Breast epithelium (tissue), 3 donors: ENCODE measurements around the gene ZNF385A.

Source experiments
- POLR2AphosphoS5 ChIP-seq, 3 donors: sonication (generic); formaldehyde crosslinking; IDR thresholded peaks; one replicate each; pipeline ENCODE4 v1.6.1; 2017; ENCODE audit warnings: antibody characterized with exemption in 3 of 3
- TF ChIP-seq, protein P1 (sequence below), 3 donors: fragments of 450-650 bp; IDR thresholded peaks; one replicate each; pipeline ENCODE4 v1.5.1; 2016 to 2017; ENCODE audit warnings: antibody characterized with exemption in 3 of 3, mild to moderate bottlenecking in 3 of 3, moderate library complexity in 3 of 3

DNA sequence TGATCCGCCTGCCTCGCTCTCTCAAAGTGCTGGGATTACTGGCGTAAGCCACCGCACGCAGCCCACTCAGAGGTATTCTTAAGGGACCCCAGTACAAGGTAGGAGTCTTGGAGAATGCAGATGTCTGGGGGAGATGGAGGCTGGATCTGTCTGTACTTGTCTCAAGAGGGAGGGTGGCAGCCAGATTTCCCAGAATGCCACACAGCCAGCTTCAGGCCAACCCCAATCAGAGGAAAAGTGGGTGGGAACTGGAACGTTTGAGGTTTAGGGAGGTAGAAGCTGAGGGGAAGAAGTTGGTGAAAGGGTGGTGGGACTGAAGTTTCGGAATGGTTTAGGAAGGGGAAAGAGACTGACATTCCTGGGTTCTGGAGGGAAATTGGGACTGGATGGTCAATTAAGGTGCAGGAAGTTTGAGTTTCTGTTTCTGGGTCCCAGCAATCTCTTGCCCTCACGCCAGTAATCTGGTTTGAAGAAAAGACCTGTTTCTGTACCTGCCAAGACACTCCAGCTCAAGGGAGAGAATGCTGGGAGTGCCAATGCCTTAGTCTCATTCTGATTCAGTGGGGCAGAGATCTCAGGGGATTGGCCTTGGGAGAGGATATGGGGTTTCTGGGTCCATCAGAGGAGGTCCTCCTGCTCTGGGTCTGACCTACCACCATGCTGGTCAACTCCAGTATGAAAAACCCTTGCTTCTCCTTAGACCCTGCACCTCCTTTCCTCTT lies 8.1 kb upstream of the ZNF385A start:
- TF ChIP-seq, protein P1, sequence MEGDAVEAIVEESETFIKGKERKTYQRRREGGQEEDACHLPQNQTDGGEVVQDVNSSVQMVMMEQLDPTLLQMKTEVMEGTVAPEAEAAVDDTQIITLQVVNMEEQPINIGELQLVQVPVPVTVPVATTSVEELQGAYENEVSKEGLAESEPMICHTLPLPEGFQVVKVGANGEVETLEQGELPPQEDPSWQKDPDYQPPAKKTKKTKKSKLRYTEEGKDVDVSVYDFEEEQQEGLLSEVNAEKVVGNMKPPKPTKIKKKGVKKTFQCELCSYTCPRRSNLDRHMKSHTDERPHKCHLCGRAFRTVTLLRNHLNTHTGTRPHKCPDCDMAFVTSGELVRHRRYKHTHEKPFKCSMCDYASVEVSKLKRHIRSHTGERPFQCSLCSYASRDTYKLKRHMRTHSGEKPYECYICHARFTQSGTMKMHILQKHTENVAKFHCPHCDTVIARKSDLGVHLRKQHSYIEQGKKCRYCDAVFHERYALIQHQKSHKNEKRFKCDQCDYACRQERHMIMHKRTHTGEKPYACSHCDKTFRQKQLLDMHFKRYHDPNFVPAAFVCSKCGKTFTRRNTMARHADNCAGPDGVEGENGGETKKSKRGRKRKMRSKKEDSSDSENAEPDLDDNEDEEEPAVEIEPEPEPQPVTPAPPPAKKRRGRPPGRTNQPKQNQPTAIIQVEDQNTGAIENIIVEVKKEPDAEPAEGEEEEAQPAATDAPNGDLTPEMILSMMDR (IDR thresholded peaks at IDR 0.05): no peak
- TF ChIP-seq POLR2AphosphoS5 (IDR thresholded peaks at IDR 0.05): no peak
